Omental fat pad (tissue), 4 donors: ENCODE results near the gene TRIM17. TPM values are rescaled to one million over a fixed set of nuclear protein-coding genes. Genes with fewer than 3 reads are reported as not detected.

Experiments used
- ATAC-seq: fragments of 150-250 bp; one replicate; pipeline ENCODE4 v1.9.1; 2016; ENCODE audit warnings: mild to moderate bottlenecking, moderate library complexity; ENCODE audit not compliant: low FRiP score
- DNase-seq: peaks from one replicate; pipeline ENCODE4 v3.0.0-alpha.2; 2019; ENCODE audit warnings: low spot score
- total RNA-seq, 4 donors: library from RNA; depleted of rRNA; stranded (reverse); fragments of >200 nt; gene quantifications; one replicate each; pipeline ENCODE4 v1.1.0, GENCODE V29; 2016
- TF ChIP-seq, protein P1 (sequence below), 3 donors: fragments of 450-650 bp; IDR thresholded peaks; one replicate each; pipeline ENCODE4 v1.5.1; 2016 to 2017; ENCODE audit warnings: antibody characterized with exemption in 3 of 3, mild to moderate bottlenecking in 3 of 3, moderate library complexity in 2 of 3

TRIM17 gene
- total RNA-seq, 4 donors from 2014 or later, result 0.96 to 3.3 (median 1.7) TPM; not detected in 1

DNA sequence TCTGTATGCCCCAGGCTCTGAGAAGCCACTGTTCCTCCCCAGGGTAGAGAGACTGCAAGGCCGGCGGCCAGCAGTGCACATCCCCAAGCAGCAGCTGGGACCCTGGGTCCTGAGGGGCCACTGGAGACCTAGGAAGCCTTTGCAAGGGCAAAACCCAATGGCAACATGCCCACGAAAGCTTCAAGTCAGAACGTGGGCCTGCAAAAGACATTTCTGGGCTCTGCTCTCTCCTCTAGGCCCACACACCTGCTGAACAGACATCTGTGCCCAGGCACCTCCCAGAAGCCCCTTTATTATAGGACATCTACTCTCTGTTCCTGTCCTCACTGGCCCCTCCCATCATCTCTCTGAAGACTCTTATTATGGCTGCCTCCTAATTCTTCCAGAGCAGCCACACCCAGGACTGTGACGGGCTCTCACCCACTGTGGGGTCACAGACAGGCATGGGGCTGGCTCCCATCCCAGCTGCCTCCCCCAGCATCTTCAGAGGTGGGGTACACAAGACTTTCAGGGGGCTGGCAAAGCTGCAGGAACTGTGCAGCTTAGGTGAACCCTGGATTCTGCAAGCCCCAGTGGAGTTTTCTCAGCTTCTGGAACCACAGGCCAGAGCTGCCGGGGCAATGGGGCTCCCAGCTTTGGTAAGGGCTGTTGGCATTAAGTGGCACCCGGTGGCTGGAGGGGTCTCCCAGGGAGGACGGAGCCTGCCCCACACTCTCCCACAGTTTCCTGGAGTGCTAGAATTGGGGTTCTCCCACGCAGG, 22.7 kb downstream of the TRIM17 start:
- ATAC-seq (peak; percentile 10), DNase-seq (no peak)
- TF ChIP-seq, protein P1, sequence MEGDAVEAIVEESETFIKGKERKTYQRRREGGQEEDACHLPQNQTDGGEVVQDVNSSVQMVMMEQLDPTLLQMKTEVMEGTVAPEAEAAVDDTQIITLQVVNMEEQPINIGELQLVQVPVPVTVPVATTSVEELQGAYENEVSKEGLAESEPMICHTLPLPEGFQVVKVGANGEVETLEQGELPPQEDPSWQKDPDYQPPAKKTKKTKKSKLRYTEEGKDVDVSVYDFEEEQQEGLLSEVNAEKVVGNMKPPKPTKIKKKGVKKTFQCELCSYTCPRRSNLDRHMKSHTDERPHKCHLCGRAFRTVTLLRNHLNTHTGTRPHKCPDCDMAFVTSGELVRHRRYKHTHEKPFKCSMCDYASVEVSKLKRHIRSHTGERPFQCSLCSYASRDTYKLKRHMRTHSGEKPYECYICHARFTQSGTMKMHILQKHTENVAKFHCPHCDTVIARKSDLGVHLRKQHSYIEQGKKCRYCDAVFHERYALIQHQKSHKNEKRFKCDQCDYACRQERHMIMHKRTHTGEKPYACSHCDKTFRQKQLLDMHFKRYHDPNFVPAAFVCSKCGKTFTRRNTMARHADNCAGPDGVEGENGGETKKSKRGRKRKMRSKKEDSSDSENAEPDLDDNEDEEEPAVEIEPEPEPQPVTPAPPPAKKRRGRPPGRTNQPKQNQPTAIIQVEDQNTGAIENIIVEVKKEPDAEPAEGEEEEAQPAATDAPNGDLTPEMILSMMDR (IDR thresholded peaks at IDR 0.05), result no peak

DNA sequence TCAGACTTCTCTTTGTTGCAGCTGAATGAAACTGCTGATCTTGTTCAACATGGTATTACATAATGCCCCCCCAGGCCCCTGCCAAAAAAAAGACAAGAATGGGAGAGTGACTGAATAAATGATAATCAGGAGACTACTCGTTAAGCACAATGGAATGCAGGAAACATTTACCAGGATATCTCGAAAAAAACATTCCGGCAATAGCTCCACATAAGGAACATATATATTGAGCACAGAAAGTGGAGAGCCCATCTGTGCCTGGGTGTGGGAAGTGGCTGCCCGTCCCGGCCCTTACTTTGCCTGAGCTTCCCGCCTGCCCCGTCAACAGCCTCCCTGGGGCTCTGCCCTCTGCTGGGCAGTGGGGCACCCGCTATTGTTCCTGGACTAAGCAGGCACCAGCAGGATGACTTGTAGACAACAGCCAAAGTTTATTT, 23.4 kb downstream of the TRIM17 start:
- DNase-seq (no peak), ATAC-seq (peak; percentile 83)
- TF ChIP-seq, protein P1 (IDR thresholded peaks at IDR 0.05), result no peak

DNA sequence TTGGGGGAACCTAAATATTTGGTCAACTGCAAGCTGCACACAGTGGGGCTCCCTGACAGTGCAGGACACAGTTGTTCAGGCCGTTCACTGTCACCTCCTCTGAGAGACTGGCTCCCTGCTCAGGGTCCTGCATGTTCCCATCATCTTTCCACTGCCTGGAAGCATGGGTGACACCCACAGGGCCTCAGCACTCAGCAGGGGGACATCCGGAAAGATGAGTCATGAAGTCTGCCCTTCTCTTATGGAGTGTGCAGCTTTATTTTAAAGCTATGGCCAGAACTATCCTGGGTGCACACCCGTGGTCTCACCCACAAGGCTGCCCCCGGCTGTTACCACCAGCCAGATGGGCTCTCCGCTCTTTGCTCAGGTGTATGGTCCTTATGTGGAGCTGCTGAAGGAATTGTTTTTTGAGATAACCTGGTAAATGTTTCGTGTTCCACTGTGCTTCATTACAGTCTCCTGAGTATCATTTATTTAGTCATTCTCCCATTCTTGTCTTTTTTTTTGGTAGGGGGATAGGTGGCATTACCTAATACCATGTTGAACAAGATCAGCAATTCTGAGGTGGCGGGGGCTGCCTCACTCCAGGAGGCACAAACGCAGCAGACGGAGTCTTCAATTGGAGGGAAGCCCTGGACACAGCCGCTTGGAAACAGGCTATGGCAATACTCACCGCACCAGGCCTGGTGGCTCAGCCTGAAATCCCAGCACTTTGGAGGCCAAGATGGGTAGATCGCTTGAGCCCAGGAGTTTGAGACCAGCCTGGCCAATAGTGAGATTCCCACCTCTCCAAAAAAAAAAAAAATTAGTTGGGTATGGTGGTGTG, 24.3 kb downstream of the TRIM17 start:
- TF ChIP-seq, protein P1 (IDR thresholded peaks at IDR 0.05), result no peak
- DNase-seq (no peak), ATAC-seq (no peak)

DNA sequence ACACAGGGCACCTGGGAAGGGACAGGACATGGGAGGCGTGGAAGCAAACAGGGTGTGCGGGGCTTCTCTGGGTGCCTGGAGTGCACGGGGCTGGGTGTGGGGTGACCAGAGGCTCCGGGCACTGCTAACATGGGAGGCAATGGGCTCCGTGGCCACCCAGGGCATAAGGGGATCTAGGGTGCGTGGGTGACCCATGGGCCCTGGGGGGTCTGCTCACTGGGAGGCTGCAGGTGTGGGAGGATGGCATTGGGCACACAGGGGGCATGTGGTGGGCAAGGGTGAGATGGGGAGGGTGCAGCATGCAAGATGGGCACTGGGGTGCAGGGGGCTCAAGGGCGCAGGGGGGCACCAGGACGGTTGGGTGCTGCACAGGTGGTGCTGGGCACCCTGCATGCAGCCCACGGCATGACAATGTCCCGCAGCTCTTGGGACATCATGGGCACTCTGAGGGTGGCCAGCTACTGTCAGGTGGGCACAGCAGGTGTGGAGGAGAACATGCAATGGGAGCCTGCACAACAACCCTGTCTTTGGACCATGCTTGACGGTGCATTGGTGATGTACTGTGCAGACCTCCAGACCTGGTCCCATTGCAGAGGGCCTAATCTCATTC, 25.1 kb downstream of the TRIM17 start:
- no peak for ATAC-seq
- DNase-seq, result no peak
- TF ChIP-seq, protein P1 (IDR thresholded peaks at IDR 0.05), result no peak

DNA sequence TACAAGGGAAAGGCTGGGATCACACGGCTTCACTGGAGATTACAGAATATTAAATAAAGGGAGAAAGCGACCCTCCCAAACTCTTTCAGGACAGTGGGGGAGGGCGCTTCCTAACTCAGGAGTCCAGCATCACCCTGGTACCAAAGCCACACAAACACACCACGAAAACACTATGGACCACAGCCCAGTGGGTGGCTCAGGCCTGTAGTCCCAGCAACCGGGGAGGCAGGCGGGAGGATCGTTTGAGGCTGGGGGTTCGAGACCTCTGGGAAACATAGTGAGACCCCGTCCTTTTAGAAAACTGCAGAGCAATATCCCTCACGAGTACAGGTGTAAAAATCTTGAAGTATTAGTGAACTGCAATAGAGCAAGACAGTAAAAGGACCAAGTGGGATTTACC, 26.0 kb downstream of the TRIM17 start:
- TF ChIP-seq, protein P1 (IDR thresholded peaks at IDR 0.05), result no peak
- no peak for ATAC-seq
- DNase-seq, result no peak

DNA sequence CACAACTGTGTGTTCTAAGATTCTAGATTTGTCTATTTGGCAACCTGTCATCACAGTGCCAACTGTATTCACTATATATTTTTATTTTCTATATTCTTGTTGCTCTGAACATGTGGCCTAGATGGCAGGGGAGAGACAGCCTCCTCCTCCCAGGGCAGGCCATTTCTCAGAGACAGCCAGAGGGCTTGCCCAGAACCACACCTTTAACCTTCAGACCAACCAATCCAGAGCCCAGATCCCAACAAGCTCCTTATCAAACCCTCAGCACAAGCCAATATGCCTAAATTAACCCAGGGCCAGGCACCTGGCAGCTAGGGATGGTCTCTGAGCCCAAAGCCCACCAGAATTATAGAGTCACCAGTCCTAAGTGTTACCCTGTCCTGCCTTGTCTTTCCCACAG, 29.3 kb downstream of the TRIM17 start:
- TF ChIP-seq, protein P1 (IDR thresholded peaks at IDR 0.05), result no peak
- ATAC-seq (no peak), DNase-seq (no peak)
